ENCODE results near the gene KISS1. TPM values are rescaled to one million over a fixed set of nuclear protein-coding genes. Genes with fewer than 3 reads are reported as not detected.

The KISS1 gene
- total RNA-seq, 1 experiment from 2014 or later = 0.35 TPM

- Mint-ChIP-seq H3K9me3 (no peaks in the 10 kb centered on the region), H3K27me3 (ENCODE audit: low read depth) (no peaks in the 10 kb centered on the region; the same call in 1 of the 2 replicates), H3K27ac (no peak overlapping the region), H3K4me3 (no peak overlapping the region), H3K36me3 (no peaks in the 10 kb centered on the region), H3K4me1 (no peaks in the 10 kb centered on the region)
- ChIA-PET POLR2A (no interaction called here), CTCF (interaction anchor here (0.8 to 6.0 kb wide), 8 partner anchors 9 to 194 kb away, joined by 4 to 159 read pairs (median 7); partner anchors contain the start of genes GOLT1A, PLEKHA6 and REN)
- TF ChIP-seq CREB1 (CRISPR knock-in tag; IDR thresholded peaks at IDR 0.05) (no peak), ZNF423 (CRISPR knock-in tag; IDR thresholded peaks at IDR 0.05) (no peak), ARID4B (CRISPR knock-in tag; IDR thresholded peaks at IDR 0.05; ENCODE audit: borderline replicate concordance) (no peak), MYBL2 (CRISPR knock-in tag; IDR thresholded peaks at IDR 0.05) (no peak), ZNF317 (CRISPR knock-in tag; IDR thresholded peaks at IDR 0.05; ENCODE audit: borderline replicate concordance, low read depth) (no peak), MLX (CRISPR knock-in tag; IDR thresholded peaks at IDR 0.05) (no peak), ZNF232 (CRISPR knock-in tag; IDR thresholded peaks at IDR 0.05) (no peak)
- TF ChIP-seq, protein P1, sequence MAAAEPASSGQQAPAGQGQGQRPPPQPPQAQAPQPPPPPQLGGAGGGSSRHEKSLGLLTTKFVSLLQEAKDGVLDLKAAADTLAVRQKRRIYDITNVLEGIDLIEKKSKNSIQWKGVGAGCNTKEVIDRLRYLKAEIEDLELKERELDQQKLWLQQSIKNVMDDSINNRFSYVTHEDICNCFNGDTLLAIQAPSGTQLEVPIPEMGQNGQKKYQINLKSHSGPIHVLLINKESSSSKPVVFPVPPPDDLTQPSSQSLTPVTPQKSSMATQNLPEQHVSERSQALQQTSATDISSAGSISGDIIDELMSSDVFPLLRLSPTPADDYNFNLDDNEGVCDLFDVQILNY (CRISPR knock-in tag; IDR thresholded peaks at IDR 0.05) = no peak
- DNase-seq (ENCODE audit: low spot score) (no peak), ATAC-seq (no peak)
Measured at GRCh38 chr1:204204944-204205343, 8.7 kb upstream of the KISS1 start.

GRCh38 chr1:204203206-204203767 is 7.0 kb upstream of the KISS1 start:
- H3K27me3 Mint-ChIP-seq (ENCODE audit: low read depth) = no peaks in the 10 kb centered on the region; the same call in 1 of the 2 replicates
- ChIA-PET POLR2A (no interaction called here), CTCF (interaction anchor here (1.4 to 6.0 kb wide), 4 partner anchors 11 to 38 kb away, joined by 4 to 159 read pairs (median 5); partner anchors contain the start of genes GOLT1A and REN)
- no peaks in the 10 kb centered on the region for H3K36me3 Mint-ChIP-seq
- no peak overlapping the region for H3K27ac Mint-ChIP-seq
- H3K4me3 Mint-ChIP-seq = no peak overlapping the region
- no peaks in the 10 kb centered on the region for H3K9me3 Mint-ChIP-seq
- ATAC-seq (no peak), DNase-seq (ENCODE audit: low spot score) (no peak)
- peaks cover 7% of the 10 kb centered on the region for H3K4me1 Mint-ChIP-seq
- TF ChIP-seq SP1 (CRISPR knock-in tag; conservative IDR thresholded peaks at IDR 0.05) (no peak), ZBTB43 (CRISPR knock-in tag; IDR thresholded peaks at IDR 0.05) (no peak), CREM (CRISPR knock-in tag; IDR thresholded peaks at IDR 0.05) (no peak), ZNF232 (CRISPR knock-in tag; IDR thresholded peaks at IDR 0.05) (no peak), TP53 (CRISPR knock-in tag; IDR thresholded peaks at IDR 0.05) (no peak), NFYB (CRISPR knock-in tag; conservative IDR thresholded peaks at IDR 0.05; ENCODE audit: low read depth) (no peak)
- TF ChIP-seq, protein P2, sequence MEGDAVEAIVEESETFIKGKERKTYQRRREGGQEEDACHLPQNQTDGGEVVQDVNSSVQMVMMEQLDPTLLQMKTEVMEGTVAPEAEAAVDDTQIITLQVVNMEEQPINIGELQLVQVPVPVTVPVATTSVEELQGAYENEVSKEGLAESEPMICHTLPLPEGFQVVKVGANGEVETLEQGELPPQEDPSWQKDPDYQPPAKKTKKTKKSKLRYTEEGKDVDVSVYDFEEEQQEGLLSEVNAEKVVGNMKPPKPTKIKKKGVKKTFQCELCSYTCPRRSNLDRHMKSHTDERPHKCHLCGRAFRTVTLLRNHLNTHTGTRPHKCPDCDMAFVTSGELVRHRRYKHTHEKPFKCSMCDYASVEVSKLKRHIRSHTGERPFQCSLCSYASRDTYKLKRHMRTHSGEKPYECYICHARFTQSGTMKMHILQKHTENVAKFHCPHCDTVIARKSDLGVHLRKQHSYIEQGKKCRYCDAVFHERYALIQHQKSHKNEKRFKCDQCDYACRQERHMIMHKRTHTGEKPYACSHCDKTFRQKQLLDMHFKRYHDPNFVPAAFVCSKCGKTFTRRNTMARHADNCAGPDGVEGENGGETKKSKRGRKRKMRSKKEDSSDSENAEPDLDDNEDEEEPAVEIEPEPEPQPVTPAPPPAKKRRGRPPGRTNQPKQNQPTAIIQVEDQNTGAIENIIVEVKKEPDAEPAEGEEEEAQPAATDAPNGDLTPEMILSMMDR (IDR thresholded peaks at IDR 0.05) = no peak
- TF ChIP-seq, protein P3, sequence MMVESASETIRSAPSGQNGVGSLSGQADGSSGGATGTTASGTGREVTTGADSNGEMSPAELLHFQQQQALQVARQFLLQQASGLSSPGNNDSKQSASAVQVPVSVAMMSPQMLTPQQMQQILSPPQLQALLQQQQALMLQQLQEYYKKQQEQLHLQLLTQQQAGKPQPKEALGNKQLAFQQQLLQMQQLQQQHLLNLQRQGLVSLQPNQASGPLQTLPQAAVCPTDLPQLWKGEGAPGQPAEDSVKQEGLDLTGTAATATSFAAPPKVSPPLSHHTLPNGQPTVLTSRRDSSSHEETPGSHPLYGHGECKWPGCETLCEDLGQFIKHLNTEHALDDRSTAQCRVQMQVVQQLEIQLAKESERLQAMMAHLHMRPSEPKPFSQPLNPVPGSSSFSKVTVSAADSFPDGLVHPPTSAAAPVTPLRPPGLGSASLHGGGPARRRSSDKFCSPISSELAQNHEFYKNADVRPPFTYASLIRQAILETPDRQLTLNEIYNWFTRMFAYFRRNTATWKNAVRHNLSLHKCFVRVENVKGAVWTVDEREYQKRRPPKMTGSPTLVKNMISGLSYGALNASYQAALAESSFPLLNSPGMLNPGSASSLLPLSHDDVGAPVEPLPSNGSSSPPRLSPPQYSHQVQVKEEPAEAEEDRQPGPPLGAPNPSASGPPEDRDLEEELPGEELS (CRISPR knock-in tag; IDR thresholded peaks at IDR 0.05) = no peak
- TF ChIP-seq, protein P1 (CRISPR knock-in tag; IDR thresholded peaks at IDR 0.05) = no peak
- TF ChIP-seq, protein P4, sequence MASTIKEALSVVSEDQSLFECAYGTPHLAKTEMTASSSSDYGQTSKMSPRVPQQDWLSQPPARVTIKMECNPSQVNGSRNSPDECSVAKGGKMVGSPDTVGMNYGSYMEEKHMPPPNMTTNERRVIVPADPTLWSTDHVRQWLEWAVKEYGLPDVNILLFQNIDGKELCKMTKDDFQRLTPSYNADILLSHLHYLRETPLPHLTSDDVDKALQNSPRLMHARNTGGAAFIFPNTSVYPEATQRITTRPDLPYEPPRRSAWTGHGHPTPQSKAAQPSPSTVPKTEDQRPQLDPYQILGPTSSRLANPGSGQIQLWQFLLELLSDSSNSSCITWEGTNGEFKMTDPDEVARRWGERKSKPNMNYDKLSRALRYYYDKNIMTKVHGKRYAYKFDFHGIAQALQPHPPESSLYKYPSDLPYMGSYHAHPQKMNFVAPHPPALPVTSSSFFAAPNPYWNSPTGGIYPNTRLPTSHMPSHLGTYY (CRISPR knock-in tag; IDR thresholded peaks at IDR 0.05) = no peak
- TF ChIP-seq, protein P5, sequence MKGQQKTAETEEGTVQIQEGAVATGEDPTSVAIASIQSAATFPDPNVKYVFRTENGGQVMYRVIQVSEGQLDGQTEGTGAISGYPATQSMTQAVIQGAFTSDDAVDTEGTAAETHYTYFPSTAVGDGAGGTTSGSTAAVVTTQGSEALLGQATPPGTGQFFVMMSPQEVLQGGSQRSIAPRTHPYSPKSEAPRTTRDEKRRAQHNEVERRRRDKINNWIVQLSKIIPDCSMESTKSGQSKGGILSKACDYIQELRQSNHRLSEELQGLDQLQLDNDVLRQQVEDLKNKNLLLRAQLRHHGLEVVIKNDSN (CRISPR knock-in tag; IDR thresholded peaks at IDR 0.05) = no peak
